ENCODE results near the gene RBM4.

DNA sequence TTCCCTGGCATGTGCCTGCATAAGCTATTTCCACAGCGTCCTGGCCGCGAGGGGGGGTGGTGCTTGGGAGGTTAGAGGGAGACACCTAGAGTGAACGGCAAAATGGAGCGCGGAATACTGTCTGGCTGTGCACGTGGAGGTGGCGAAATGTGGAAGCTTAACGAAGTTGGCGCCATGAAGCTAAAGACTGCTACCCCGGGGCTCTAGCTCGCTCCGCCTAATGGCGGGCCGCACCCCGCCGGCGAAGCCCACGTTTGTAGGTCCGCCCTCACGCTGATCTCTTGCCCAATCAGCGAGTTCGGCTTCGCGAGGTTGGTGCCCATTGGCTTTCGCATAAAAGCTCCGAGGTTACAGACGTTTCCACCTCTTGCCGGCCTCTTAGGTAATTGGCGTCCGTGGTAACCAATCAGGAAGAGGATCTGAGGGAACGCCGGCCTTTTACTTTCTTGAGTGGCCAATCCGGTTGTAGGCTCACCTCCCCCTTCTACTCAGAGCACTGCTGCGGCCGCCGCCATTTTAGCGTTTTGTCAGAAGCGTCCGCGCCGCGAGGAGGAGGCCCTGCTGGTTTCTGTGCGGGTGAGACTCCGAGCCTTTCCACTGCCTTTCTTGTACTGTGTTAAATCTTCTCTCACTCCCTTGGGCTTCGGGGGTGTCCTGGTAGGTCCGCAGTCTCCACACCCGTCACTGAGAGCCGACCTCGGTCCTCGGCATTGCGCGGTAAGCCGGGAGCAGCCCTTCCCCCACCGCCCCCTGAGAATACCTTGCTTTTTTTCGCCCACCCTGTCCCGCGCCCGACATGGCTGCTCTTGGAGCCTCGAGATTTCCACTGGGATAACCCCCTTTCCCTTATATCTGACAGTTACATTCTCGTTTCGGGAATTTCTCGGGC lies at the start of gene RBM4:
- TF ChIP-seq, protein P1, sequence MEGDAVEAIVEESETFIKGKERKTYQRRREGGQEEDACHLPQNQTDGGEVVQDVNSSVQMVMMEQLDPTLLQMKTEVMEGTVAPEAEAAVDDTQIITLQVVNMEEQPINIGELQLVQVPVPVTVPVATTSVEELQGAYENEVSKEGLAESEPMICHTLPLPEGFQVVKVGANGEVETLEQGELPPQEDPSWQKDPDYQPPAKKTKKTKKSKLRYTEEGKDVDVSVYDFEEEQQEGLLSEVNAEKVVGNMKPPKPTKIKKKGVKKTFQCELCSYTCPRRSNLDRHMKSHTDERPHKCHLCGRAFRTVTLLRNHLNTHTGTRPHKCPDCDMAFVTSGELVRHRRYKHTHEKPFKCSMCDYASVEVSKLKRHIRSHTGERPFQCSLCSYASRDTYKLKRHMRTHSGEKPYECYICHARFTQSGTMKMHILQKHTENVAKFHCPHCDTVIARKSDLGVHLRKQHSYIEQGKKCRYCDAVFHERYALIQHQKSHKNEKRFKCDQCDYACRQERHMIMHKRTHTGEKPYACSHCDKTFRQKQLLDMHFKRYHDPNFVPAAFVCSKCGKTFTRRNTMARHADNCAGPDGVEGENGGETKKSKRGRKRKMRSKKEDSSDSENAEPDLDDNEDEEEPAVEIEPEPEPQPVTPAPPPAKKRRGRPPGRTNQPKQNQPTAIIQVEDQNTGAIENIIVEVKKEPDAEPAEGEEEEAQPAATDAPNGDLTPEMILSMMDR (IDR thresholded peaks at IDR 0.05): peak in 1 of 5 experiments; percentile 49
- TF ChIP-seq POLR2A (IDR thresholded peaks at IDR 0.05): peak; percentile 84 to 97

Data from tibial nerve (tissue), 3 donors.